T-helper 1 cell treated with Interleukin-12 subunit alpha and Interleukin-12 subunit beta and Interleukin-4 antibody, amounts not matched to agents 30 μg/mL and 1 μg/mL, for 36 hours (primary cell): ENCODE measurements around the gene SORCS1.

ENCODE experiments used
- H3K27ac Mint-ChIP-seq: one replicate; pipeline ENCODE4 v1.8.0; 2021; ENCODE audit warnings: mild to moderate bottlenecking, mixed read lengths
- H3K27me3 Mint-ChIP-seq: one replicate; pipeline ENCODE4 v1.8.0; 2021; ENCODE audit warnings: low read depth, mixed read lengths
- H3K36me3 Mint-ChIP-seq: one replicate; pipeline ENCODE4 v1.8.0; 2021; ENCODE audit warnings: low read depth, mixed read lengths
- H3K4me1 Mint-ChIP-seq: one replicate; pipeline ENCODE4 v1.8.0; 2021; ENCODE audit warnings: low read depth, mixed read lengths
- H3K4me3 Mint-ChIP-seq: one replicate; pipeline ENCODE4 v1.8.0; 2021; ENCODE audit warnings: mild to moderate bottlenecking, moderate library complexity, mixed read lengths
- H3K9me3 Mint-ChIP-seq: one replicate; pipeline ENCODE4 v1.8.0; 2021; ENCODE audit warnings: mixed read lengths

SORCS1 gene

DNA sequence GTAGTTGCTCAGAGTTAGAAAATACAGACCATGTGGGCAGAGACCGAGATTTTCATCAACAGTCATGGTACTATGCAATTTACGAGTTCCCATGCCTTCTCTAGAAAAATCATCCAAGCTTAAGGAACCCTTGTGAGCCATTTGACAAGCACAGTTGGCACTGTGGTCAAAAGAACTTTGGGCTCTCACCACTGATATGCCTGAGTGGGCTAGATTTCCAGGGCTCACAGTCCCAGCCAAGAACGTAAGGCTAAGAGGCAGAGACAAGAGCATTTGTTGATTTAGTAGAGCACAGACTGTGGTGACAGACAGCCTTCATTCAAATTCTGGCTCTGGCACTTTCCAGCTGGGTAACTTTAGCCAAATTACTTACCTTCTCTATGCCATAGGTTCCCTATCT is 407.0 kb downstream of the SORCS1 start:
- Mint-ChIP-seq H3K9me3 (peaks cover 4% of the 10 kb centered on the region), H3K27me3 (no peaks in the 10 kb centered on the region), H3K4me3 (no peak overlapping the region), H3K36me3 (no peaks in the 10 kb centered on the region), H3K27ac (no peak overlapping the region), H3K4me1 (no peaks in the 10 kb centered on the region)

DNA sequence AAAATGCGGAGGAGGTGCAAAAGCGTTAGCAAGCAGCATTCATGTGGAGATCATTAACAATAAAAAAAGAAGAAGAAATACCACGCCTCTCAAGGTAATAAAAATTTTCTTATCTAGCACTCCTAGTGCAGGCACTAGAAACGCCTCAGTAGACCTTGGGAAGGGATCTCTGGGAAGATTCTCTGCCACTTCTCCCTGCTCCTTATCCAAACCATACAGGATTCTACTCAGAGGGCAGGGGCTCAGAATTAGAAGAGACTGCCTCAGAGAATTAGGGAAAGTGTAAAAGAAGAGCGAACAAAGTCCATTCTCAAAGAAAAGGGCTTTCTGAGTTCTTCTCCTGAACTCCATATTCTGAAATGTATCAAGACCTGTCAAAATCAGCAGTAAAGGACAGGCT is 413.4 kb downstream of the SORCS1 start:
- H3K9me3 Mint-ChIP-seq, result peaks cover 4% of the 10 kb centered on the region
- H3K27ac Mint-ChIP-seq, result no peak overlapping the region
- no peak overlapping the region for H3K4me3 Mint-ChIP-seq
- H3K36me3 Mint-ChIP-seq, result no peaks in the 10 kb centered on the region
- H3K27me3 Mint-ChIP-seq, result no peaks in the 10 kb centered on the region
- no peaks in the 10 kb centered on the region for H3K4me1 Mint-ChIP-seq

DNA sequence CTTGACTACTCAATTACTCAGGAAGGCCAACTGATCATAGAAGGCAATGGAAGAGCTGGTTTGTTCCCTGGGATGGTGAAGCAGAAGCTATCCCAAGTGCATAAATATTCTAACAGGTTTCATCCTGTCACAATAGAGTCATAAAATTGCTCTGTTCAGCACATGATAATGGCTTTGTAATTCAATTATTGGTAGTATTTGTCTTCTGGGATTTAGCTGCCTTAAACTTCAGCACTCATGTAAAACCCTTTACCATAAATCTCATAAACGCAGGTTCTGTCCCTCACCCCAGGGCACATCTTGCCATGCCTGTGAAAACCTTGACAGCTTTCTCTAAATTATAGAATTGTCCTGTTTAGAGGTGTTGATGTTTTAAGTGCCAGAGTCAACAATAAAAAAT is 417.6 kb downstream of the SORCS1 start:
- H3K4me1 Mint-ChIP-seq, result no peaks in the 10 kb centered on the region
- H3K27me3 Mint-ChIP-seq, result no peaks in the 10 kb centered on the region
- H3K36me3 Mint-ChIP-seq, result no peaks in the 10 kb centered on the region
- H3K9me3 Mint-ChIP-seq, result no peaks in the 10 kb centered on the region
- no peak overlapping the region for H3K4me3 Mint-ChIP-seq
- H3K27ac Mint-ChIP-seq, result no peak overlapping the region

DNA sequence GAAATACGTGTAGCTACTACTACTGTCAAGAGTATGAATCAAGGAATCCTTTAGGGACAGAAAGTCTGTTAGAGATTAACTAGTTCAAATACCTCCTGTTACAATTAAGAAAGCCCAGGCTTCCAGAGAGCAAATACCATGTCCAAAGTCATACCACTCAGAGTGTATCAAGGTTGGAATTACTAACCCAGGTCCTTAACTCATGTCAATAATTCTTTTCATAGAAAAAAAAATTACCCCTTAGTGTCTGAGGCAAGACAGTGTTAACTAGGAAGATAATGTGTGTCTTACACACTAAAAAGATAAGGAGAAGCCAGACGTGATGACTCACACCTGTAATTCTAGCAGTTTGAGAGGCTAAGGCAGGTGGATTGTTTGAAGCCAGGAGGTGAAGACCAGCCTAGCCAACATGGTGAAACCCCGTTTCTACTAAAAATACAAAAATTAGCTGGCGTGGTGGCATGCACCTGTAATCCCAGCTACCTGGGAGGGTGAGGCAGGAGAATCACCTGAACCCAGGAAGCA is 423.4 kb downstream of the SORCS1 start:
- no peaks in the 10 kb centered on the region for H3K36me3 Mint-ChIP-seq
- no peak overlapping the region for H3K4me3 Mint-ChIP-seq
- no peaks in the 10 kb centered on the region for H3K27me3 Mint-ChIP-seq
- H3K9me3 Mint-ChIP-seq, result no peaks in the 10 kb centered on the region
- H3K4me1 Mint-ChIP-seq, result no peaks in the 10 kb centered on the region
- H3K27ac Mint-ChIP-seq, result no peak overlapping the region

DNA sequence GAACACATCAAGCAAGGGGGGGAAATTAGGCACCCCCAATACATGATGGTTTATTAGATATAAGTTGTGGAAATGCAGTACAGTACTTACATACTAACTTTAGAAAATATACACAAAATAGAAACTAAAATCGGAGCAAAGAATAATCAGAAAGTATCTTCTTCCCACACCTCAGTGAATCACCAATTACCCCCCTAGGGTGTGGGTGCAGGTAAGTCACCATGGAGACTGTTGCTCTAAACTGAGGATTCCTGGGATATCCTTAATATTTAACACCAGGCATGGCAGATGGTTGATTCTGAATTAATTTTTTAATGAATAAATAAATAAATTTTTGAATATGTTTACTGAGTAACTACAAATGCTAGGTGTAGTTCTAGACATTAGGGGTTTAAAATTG is 424.4 kb downstream of the SORCS1 start:
- no peaks in the 10 kb centered on the region for H3K27me3 Mint-ChIP-seq
- no peak overlapping the region for H3K4me3 Mint-ChIP-seq
- H3K9me3 Mint-ChIP-seq, result no peaks in the 10 kb centered on the region
- no peak overlapping the region for H3K27ac Mint-ChIP-seq
- no peaks in the 10 kb centered on the region for H3K4me1 Mint-ChIP-seq
- H3K36me3 Mint-ChIP-seq, result no peaks in the 10 kb centered on the region

DNA sequence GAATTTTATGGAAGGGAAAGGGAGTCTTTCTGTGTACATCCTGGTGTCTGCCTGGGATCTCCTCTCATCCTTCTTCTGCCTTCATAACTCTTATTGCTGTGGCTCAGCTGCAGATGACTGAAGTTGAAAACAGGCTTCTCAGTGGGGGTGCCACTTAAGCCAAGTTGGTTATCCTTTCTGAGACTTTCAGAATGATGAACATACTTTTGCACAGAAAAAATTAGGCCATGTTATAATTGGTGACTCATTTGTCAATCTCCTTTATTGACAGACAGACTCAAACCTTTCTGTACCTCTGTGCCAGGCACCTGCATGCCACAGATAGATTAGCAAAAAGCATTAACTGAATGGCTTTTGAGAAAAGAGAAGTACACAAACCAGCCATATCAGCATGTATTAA is 430.3 kb downstream of the SORCS1 start:
- Mint-ChIP-seq H3K9me3 (no peaks in the 10 kb centered on the region), H3K27ac (no peak overlapping the region), H3K27me3 (no peaks in the 10 kb centered on the region), H3K4me3 (no peak overlapping the region), H3K4me1 (no peaks in the 10 kb centered on the region), H3K36me3 (no peaks in the 10 kb centered on the region)

DNA sequence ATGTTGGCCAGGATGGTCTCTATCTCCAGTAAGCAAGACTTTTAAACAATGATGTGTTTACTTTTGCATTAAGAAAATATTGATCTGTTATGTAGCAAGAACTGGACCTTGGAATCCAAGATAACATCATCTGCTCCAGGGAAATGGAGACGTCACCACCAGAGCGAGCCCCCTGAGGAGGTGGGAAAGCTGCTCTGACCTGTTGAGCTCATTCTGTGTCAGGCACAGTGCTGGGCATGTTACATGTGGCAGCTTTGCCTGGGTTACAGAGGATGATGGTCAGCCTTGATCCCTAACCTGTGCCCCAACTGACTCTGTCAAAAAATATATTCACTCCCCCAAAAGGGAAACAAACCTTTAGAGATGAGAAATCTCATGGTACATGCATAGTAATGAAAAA is 436.3 kb downstream of the SORCS1 start:
- H3K36me3 Mint-ChIP-seq, result no peaks in the 10 kb centered on the region
- H3K4me3 Mint-ChIP-seq, result no peak overlapping the region
- H3K27me3 Mint-ChIP-seq, result no peaks in the 10 kb centered on the region
- H3K4me1 Mint-ChIP-seq, result no peaks in the 10 kb centered on the region
- no peaks in the 10 kb centered on the region for H3K9me3 Mint-ChIP-seq
- H3K27ac Mint-ChIP-seq, result no peak overlapping the region

DNA sequence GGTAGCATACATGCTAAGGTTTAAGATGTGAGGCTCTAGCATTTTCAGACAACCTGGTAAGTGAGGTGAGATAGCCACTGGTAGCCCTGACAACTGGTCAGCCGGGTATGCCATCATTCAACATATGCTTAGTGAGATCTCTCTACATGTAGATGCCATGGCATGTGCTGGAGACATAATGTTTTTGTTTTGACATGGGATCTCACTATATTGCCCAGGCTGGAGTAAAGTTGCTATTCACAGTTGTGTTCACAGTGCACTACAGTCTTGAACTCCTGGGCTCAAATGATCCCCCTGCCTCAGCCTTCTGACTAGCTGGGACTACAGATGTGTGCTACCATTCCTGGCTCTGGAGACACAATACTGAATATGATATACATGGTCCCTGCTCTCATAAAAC is 437.3 kb downstream of the SORCS1 start:
- H3K4me1 Mint-ChIP-seq, result no peaks in the 10 kb centered on the region
- no peaks in the 10 kb centered on the region for H3K27me3 Mint-ChIP-seq
- H3K4me3 Mint-ChIP-seq, result no peak overlapping the region
- H3K36me3 Mint-ChIP-seq, result no peaks in the 10 kb centered on the region
- no peak overlapping the region for H3K27ac Mint-ChIP-seq
- no peaks in the 10 kb centered on the region for H3K9me3 Mint-ChIP-seq

DNA sequence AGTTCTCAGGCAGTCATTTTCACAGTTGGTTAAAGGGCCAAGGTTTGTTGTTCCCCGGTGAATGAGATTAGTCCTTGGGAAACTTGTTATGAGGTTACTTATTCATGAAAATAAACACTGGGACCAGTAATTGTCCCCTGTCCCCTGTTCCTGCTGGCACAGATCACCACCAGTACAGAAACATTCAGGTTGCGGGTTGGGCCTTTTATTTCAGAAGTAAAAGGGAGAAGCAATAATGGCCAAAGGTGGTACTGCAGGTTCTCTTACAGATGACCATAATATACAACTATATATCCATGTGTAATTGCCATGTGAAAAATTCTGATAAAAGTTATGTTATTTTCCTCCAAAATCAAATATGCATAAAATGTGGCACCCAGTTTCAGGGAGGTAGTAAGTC is 442.0 kb downstream of the SORCS1 start:
- Mint-ChIP-seq H3K27ac (no peak overlapping the region), H3K4me1 (no peaks in the 10 kb centered on the region), H3K27me3 (no peaks in the 10 kb centered on the region), H3K4me3 (no peak overlapping the region), H3K9me3 (peaks cover 4% of the 10 kb centered on the region), H3K36me3 (no peaks in the 10 kb centered on the region)

DNA sequence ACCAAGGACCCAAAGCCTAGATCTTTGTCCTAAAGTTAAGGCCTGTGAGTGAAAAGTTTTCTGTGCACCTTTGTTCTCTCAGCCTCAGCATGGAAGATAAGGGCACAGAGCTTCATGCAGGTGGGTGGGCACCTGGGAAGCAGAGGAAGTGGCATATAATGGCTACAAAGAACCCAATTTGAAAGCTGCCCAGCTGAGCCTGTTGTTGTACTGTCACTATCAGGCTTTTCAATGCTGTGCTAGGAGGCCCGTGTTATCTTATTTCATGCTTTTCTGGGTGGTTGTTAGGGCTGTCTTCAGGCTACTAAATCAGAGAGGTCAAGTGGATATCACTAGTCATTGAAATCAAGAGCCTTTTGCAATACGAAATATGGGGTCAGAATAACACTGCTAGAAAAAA is 443.8 kb downstream of the SORCS1 start:
- Mint-ChIP-seq H3K27ac (no peak overlapping the region), H3K4me1 (no peaks in the 10 kb centered on the region), H3K9me3 (peaks cover 4% of the 10 kb centered on the region)

DNA sequence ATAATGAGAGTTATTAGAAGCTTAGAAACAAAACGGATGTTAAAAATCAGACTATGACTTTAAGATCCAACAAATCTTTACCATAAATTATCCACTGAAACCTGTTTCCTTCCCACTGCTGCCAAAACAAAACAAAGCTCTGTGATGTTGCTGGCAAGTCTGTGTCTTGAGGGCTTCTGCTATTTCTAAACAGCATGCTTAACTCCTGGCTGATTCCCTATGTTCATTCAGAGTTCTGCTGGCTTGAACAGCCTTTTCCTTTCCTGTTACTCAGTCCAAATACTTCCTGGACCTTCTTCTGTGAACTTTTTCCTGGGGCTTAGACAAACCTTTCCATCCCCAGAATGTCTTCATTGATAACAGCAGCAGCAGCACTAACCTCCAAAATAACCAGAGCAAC is 448.1 kb downstream of the SORCS1 start:
- no peak overlapping the region for H3K27ac Mint-ChIP-seq
- H3K9me3 Mint-ChIP-seq, result peaks cover 4% of the 10 kb centered on the region
- no peaks in the 10 kb centered on the region for H3K36me3 Mint-ChIP-seq
- H3K27me3 Mint-ChIP-seq, result no peaks in the 10 kb centered on the region
- H3K4me1 Mint-ChIP-seq, result no peaks in the 10 kb centered on the region
- H3K4me3 Mint-ChIP-seq, result no peak overlapping the region

More for the DNA sequence above, 443.8 kb downstream of the SORCS1 start:
- Mint-ChIP-seq H3K27me3 (no peaks in the 10 kb centered on the region), H3K36me3 (no peaks in the 10 kb centered on the region), H3K4me3 (no peak overlapping the region)

DNA sequence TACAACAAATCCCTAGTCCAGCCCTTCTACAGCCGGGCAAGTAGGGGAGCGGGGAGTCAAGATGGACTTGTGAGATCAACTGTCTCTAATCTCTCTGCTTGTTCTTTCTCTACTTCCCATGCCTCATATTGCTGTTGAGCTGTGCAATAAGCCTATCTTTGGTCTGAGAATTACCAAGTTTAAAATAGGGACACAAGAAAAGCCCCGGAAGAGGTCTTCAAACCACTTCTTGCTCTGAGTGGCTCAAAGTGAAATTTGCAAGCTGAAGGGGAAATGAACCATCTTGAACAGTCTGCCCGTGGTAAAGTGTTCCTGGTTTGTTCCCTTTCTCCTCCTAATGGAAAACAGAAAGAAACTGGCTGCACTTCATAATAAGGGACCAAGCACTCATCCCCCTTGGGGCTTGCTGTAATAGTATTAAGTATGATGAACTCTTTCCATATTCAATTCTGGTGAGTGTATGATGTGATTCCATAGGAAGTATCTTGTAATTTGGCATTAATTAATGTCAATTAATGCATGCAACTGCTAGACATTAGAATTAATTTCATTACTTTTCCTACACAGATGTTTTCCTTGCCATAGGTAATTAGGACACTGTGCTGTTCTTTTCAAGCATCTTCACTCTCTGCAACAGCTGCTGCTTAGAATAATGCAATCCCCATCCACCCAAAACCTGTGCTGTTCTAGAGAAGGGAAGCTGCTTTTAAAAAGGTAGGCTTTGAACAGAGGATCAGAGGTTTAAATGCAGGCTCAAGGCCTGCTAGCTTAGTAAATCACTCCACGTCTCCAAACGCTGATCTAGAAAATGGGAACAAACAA is 449.6 kb downstream of the SORCS1 start:
- Mint-ChIP-seq H3K27ac (no peak overlapping the region), H3K4me3 (no peak overlapping the region), H3K27me3 (no peaks in the 10 kb centered on the region), H3K4me1 (no peaks in the 10 kb centered on the region), H3K9me3 (peaks cover 4% of the 10 kb centered on the region), H3K36me3 (no peaks in the 10 kb centered on the region)

DNA sequence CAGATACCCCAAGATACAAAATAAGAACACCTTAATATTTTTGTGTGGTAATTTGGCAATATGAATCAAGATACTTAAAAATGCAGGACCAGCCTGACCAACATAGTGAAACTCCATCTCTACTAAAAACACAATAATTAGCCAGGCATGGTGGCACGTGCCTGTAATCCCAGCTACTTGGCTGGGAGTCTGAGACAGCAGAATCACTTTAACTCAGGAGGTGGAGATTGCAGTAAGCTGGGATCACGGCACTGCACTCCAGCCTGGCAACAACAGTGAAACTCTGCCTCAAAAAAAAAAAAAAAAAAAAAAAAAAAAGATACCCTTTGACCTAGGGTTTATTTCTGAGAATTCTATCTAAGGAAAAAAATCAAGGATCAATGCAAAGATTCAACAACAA is 450.7 kb downstream of the SORCS1 start:
- Mint-ChIP-seq H3K27me3 (no peaks in the 10 kb centered on the region), H3K4me3 (no peak overlapping the region), H3K9me3 (peaks cover 1% of the 10 kb centered on the region), H3K36me3 (no peaks in the 10 kb centered on the region), H3K27ac (no peak overlapping the region), H3K4me1 (no peaks in the 10 kb centered on the region)

DNA sequence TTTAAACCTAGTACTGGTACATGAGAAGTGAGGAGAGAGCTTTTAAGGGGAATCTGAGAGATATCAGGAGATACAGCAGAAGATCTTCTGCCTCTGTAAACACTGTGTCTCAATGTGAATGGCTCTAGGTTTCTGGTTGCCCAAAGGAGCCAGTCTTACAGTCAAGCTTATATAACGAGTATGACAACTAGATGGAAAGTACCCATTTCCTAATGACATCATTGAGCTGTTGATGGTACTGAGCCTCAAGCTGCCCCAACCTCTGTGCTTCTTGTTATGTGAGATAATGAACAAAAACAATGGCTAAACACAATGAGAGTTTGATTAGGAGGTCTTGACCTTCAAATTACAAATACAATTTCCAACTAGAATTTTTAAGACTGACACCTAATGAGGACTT is 451.5 kb downstream of the SORCS1 start:
- Mint-ChIP-seq H3K9me3 (no peaks in the 10 kb centered on the region), H3K4me3 (no peak overlapping the region), H3K27me3 (no peaks in the 10 kb centered on the region), H3K4me1 (no peaks in the 10 kb centered on the region), H3K27ac (no peak overlapping the region), H3K36me3 (no peaks in the 10 kb centered on the region)

DNA sequence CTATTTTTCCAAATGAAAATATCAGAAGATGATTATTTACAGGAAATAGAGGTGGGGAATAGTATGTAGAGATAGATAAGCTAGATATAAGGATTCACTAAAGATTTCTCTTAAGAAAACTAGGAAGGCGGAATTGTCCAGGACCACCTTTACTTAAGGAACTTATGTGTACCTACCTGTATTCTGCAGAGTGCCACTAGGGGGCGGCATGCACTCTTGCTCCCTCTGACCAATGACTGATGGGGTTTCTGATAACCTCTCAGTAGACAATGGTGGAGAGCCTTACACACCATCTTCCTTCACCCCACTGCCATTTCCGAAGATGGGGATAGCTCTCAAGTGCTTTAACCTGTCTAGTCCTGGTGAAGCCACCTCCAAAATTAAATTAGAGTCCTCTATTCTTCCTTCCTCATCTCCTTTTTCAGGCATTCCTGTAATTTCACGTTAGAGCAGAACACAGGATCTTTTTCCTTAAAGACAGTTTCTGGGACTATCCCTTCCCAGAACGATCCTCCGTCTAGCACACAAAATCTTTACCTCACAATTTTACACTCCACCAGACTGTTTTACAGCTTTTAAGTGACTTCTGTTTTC is 453.1 kb downstream of the SORCS1 start:
- H3K4me3 Mint-ChIP-seq, result no peak overlapping the region
- H3K27me3 Mint-ChIP-seq, result no peaks in the 10 kb centered on the region
- H3K4me1 Mint-ChIP-seq, result no peaks in the 10 kb centered on the region
- H3K36me3 Mint-ChIP-seq, result no peaks in the 10 kb centered on the region
- H3K27ac Mint-ChIP-seq, result no peak overlapping the region
- H3K9me3 Mint-ChIP-seq, result no peaks in the 10 kb centered on the region
